HL-60 (cell line): ENCODE measurements around the gene TMTC2.

ENCODE experiments used
- DNase-seq, 2 experiments: peaks; one replicate each; pipeline ENCODE4 v3.0.0-alpha.2; 2010 to 2020; ENCODE audit warnings: low read depth in 1 of 2, low spot score in 1 of 2
- H3K27ac ChIP-seq: fragments of 250-450 bp; sonication (Bioruptor Pico); replicated peaks from 2 replicates; pipeline ENCODE4 v1.5.1; 2020; ENCODE audit warnings: mild to moderate bottlenecking, moderate library complexity
- H3K27me3 ChIP-seq: fragments of 250-450 bp; sonication (Bioruptor Pico); 2 replicates; pipeline ENCODE4 v1.5.1; 2021; ENCODE audit warnings: mild to moderate bottlenecking, moderate library complexity; ENCODE audit not compliant: insufficient read depth, poor library complexity, severe bottlenecking
- H3K4me3 ChIP-seq: replicated peaks from 2 replicates; pipeline ENCODE4 v1.5.1; 2011; ENCODE audit warnings: mild to moderate bottlenecking, control low read depth, low read length; ENCODE audit not compliant: insufficient read depth
- CTCF ChIP-seq: IDR thresholded peaks from one replicate; pipeline ENCODE4 v1.5.1; 2011; ENCODE audit warnings: low read length, control low read depth, inconsistent platforms; ENCODE audit not compliant: insufficient read depth
- GABPA ChIP-seq: IDR thresholded peaks from 2 replicates; pipeline ENCODE4 v1.6.1; 2012; ENCODE audit warnings: low read depth
- POLR2AphosphoS5 ChIP-seq: IDR thresholded peaks from 2 replicates; pipeline ENCODE4 v1.6.1; 2012; ENCODE audit warnings: low read depth
- REST ChIP-seq: IDR thresholded peaks from 2 replicates; pipeline ENCODE4 v1.6.1; 2012; ENCODE audit warnings: low read depth; ENCODE audit not compliant: insufficient replicate concordance
- SPI1 ChIP-seq: IDR thresholded peaks from 2 replicates; pipeline ENCODE4 v1.6.1; 2012; ENCODE audit warnings: low read depth, mild to moderate bottlenecking, borderline replicate concordance

TMTC2 gene

GRCh38 chr12:83172866-83173649, 486.4 kb downstream of the TMTC2 start:
- no peak for DNase-seq
- Histone ChIP-seq H3K27ac (no peak overlapping the region), H3K4me3 (no peak overlapping the region), H3K27me3 (no peaks in the 10 kb centered on the region)
- TF ChIP-seq GABPA (no peak), CTCF (no peak), REST (no peak), POLR2AphosphoS5 (no peak), SPI1 (no peak)

DNA sequence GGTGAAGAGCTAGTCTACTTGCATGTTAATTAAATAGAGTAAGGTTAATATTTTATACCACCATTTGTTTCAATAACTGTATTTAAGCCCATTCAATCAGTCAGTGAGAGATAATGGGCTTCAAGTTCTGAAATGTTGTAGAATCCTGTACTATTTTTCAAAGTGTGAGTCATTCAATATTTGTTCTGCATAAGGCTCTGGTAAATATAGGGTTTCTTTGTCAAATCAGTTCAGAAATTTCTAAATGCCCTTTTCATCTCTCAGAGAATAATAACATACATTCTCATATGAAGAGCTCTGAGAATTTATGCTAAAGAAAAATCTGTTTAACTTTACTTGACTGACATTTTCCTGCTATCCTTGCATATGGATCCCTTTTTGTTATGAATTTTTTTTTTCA, 493.3 kb downstream of the TMTC2 start:
- no peaks in the 10 kb centered on the region for H3K27me3 ChIP-seq
- H3K27ac ChIP-seq, result no peak overlapping the region
- no peak for DNase-seq
- TF ChIP-seq CTCF (no peak), POLR2AphosphoS5 (no peak), REST (no peak), GABPA (no peak), SPI1 (no peak)
- no peak overlapping the region for H3K4me3 ChIP-seq

GRCh38 chr12:83181074-83181473, 494.4 kb downstream of the TMTC2 start:
- H3K4me3 ChIP-seq, result no peak overlapping the region
- no peaks in the 10 kb centered on the region for H3K27me3 ChIP-seq
- TF ChIP-seq POLR2AphosphoS5 (no peak), SPI1 (no peak), GABPA (no peak), REST (no peak), CTCF (no peak)
- no peak overlapping the region for H3K27ac ChIP-seq
- DNase-seq, result no peak
